ENCODE measurements around the gene LIME1. TPM values are rescaled to one million over a fixed set of nuclear protein-coding genes. Genes with fewer than 3 reads are reported as not detected.

Gene LIME1
- total and polyA plus RNA-seq, 7 donors: 1.7 to 5.1 (median 3.1) TPM

DNA sequence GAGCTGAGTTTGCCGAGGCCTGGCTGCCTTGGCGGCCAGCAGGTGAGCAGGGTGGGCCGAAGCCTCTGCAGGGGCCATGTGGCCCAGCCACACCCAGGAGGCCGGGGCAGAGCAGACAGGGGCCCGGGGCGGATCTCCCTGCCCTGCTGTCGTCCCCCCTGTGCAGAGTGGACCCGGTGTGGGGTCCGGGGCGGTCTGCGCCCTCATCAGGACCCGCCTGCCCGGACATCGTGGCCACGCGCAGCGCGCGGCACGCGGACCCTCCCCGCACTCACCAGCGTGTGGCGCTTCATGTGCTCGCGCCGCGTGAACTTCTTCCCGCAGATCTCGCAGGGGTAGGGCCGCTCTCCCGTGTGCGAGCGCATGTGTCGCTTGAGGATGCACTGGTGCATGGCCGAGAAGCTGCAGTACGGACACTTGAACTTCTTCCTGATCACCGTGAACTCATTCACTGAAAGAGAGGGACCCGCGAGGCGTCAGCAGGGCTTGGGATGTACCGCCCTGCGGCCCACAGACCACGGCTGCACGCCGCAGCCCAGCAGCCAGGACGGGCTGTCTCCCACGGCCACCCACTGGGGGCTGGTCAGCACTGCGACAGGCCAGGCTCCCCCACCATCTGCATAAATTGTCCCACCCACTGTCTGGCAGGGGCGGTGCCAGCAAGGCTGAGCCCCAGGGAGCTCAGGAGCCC, 16.1 kb downstream of the LIME1 start:
- Histone ChIP-seq H3K4me3 (no peak overlapping the region), H3K27me3 (ENCODE audit: insufficient read depth in 3 of 3, low read length in 2 of 3) (no peaks in the 10 kb centered on the region), H3K36me3 (ENCODE audit: insufficient read depth in 1 of 2, low read depth in 1 of 2) (no peaks in the 10 kb centered on the region), H3K4me1 (no peaks in the 10 kb centered on the region), H3K9me3 (no peaks in the 10 kb centered on the region), H3K27ac (no peak overlapping the region)
- intact Hi-C loops (cut with DNase I): no loop called here
- no peak for ATAC-seq
- DNase-seq: peak in 1 of 2 donors; percentile 46
- 90 to 93% (median 92%) methylated on average over 49 to 50 of the region's 50 CpGs for WGBS, 3 donors
- TF ChIP-seq, protein P1, sequence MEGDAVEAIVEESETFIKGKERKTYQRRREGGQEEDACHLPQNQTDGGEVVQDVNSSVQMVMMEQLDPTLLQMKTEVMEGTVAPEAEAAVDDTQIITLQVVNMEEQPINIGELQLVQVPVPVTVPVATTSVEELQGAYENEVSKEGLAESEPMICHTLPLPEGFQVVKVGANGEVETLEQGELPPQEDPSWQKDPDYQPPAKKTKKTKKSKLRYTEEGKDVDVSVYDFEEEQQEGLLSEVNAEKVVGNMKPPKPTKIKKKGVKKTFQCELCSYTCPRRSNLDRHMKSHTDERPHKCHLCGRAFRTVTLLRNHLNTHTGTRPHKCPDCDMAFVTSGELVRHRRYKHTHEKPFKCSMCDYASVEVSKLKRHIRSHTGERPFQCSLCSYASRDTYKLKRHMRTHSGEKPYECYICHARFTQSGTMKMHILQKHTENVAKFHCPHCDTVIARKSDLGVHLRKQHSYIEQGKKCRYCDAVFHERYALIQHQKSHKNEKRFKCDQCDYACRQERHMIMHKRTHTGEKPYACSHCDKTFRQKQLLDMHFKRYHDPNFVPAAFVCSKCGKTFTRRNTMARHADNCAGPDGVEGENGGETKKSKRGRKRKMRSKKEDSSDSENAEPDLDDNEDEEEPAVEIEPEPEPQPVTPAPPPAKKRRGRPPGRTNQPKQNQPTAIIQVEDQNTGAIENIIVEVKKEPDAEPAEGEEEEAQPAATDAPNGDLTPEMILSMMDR (IDR thresholded peaks at IDR 0.05): no peak

DNA sequence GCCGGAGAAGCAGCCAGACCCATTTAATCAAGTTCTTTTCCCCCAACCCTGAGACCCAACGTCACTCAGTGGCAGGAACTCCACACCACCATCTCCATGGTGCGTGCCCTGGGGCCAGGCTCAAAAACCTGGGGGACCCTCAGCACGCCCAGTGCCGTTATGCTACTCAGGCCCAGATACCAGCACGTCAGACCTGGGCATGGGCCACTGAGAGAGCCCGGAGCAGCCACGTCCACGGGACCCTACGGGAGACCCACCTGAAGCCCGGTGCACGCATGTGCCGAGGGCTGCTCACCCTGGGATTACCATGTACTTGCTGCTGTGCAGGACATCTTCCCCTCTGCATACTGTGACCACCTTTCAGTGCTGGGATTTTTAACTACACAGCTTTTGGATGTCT, 16.9 kb downstream of the LIME1 start:
- intact Hi-C loops (cut with DNase I): no loop called here
- no peaks in the 10 kb centered on the region for H3K36me3 ChIP-seq (ENCODE audit: insufficient read depth in 1 of 2, low read depth in 1 of 2)
- TF ChIP-seq, protein P1 (IDR thresholded peaks at IDR 0.05): no peak
- peak in 1 of 4 donors; percentile 23 for ATAC-seq
- H3K9me3 ChIP-seq: no peaks in the 10 kb centered on the region
- H3K27me3 ChIP-seq (ENCODE audit: insufficient read depth in 3 of 3, low read length in 2 of 3): no peaks in the 10 kb centered on the region
- no peaks in the 10 kb centered on the region for H3K4me1 ChIP-seq
- H3K27ac ChIP-seq: no peak overlapping the region
- WGBS, 3 donors: 90 to 92% (median 91%) methylated on average over 13 of the region's 13 CpGs
- no peak overlapping the region for H3K4me3 ChIP-seq
- peak in 1 of 2 donors; percentile 26 for DNase-seq

DNA sequence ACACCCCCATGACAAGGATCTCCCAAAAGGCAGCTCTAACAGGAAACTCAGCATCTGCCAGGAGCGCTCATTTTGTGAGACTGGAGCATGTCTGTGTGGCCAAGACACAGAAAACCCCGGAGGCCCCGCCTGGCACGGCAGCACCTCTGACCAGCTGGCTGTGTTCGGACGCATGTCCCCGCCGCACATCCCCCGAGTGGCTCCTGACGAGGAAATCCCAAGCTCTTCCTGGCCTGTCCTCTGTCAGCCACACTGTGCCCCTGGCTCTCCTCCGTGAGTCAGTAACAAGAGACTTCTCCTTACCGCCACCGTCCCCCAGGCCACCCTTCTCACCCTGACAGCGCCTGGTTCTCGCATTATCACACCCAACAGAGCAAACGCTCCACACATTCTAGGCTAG, 17.5 kb downstream of the LIME1 start:
- ATAC-seq: no peak
- WGBS, 3 donors: 54 to 68% (median 61%) methylated on average over 16 of the region's 16 CpGs
- no peak overlapping the region for H3K4me3 ChIP-seq
- peak in 1 of 2 donors; percentile 44 for DNase-seq
- H3K27ac ChIP-seq: no peak overlapping the region
- intact Hi-C loops (cut with DNase I): no loop called here
- no peaks in the 10 kb centered on the region for H3K9me3 ChIP-seq
- TF ChIP-seq, protein P1 (IDR thresholded peaks at IDR 0.05): no peak
- no peaks in the 10 kb centered on the region for H3K27me3 ChIP-seq (ENCODE audit: insufficient read depth in 3 of 3, low read length in 2 of 3)
- H3K4me1 ChIP-seq: no peaks in the 10 kb centered on the region
- no peaks in the 10 kb centered on the region for H3K36me3 ChIP-seq (ENCODE audit: insufficient read depth in 1 of 2, low read depth in 1 of 2)

DNA sequence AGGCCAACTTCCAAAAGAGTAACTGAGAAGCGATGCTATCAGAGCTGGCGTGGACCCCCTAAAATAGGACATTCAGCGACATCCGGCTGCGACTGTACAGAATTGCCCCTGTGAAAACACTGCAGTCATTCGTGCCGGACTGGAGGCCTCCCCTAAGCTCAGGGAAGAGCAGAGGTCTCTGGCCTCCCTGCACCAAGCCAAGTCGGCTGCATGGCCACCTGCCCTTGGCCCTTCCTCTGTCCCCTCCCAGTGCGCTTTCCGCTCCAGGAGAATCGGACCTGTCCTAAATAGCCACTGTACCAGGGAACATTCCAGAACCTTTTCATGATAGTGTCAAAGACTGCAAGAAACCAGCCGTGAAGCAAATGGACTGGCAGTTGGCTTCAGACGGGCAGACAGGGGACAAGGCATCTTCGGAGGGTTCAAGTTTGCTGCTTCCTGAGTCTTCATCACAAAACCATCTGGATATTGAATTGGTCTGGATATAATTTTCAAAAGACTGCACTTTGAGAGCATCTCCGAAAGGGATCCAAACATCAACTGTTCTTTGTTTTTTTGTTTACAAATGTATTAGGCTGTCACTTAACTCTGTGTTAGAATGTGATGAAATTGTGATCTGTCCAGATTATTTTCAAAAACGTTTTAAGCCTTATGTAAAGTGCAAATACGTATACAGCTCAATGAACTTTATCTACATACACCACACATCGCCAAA, 19.6 kb downstream of the LIME1 start:
- intact Hi-C loops (cut with DNase I): no loop called here
- TF ChIP-seq, protein P1 (IDR thresholded peaks at IDR 0.05): no peak
- WGBS, 3 donors: 74 to 78% (median 76%) methylated on average over 18 of the region's 18 CpGs
- no peak for ATAC-seq
- no peaks in the 10 kb centered on the region for H3K9me3 ChIP-seq
- H3K27me3 ChIP-seq (ENCODE audit: insufficient read depth in 3 of 3, low read length in 2 of 3): no peaks in the 10 kb centered on the region
- H3K4me3 ChIP-seq: no peak overlapping the region
- no peak for DNase-seq
- no peak overlapping the region for H3K27ac ChIP-seq
- H3K4me1 ChIP-seq: no peaks in the 10 kb centered on the region
- no peaks in the 10 kb centered on the region for H3K36me3 ChIP-seq (ENCODE audit: insufficient read depth in 1 of 2, low read depth in 1 of 2)
